ENCODE data around the gene C1QTNF9. TPM values are rescaled to one million over a fixed set of nuclear protein-coding genes. Genes with fewer than 3 reads are reported as not detected.

C1QTNF9 gene
- polyA plus RNA-seq, 1 donor (not counting 4 experiments of a cell fraction or from before 2014, with no cell fraction given) = not detected

- Histone ChIP-seq H3K4me3 (ENCODE audit: control insufficient read depth in 2 of 3, extremely low read depth in 1 of 3, insufficient read depth in 2 of 3, low read depth in 1 of 3, low read length in 3 of 3) (no peak overlapping the region), H3K27me3 (ENCODE audit: control insufficient read depth, extremely low read depth, insufficient read depth, low read length) (no peaks in the 10 kb centered on the region), H3K9me1 (ENCODE audit: control insufficient read depth, extremely low read depth, insufficient read depth, low read length) (no peaks in the 10 kb centered on the region), H3K4me1 (ENCODE audit: control insufficient read depth, extremely low read depth, insufficient read depth, low read length) (peaks cover 26% of the 10 kb centered on the region), H3K36me3 (ENCODE audit: control insufficient read depth in 2 of 2, extremely low read depth in 1 of 2, insufficient read depth in 2 of 2, low read length in 2 of 2) (no peaks in the 10 kb centered on the region), H3K9me3 (ENCODE audit: control insufficient read depth, low read depth, low read length) (no peaks in the 10 kb centered on the region), H3K9ac (ENCODE audit: control insufficient read depth, extremely low read depth, insufficient read depth, low read length) (no peak overlapping the region), H4K20me1 (ENCODE audit: control insufficient read depth, extremely low read depth, insufficient read depth, low read length) (no peaks in the 10 kb centered on the region), H2AFZ (ENCODE audit: control insufficient read depth, low read length) (no peak overlapping the region), H3K4me2 (ENCODE audit: control insufficient read depth, extremely low read depth, insufficient read depth, low read depth, low read length) (no peak overlapping the region), H3K27ac (ENCODE audit: control insufficient read depth, insufficient read depth, low read length) (no peak overlapping the region), H3K79me2 (ENCODE audit: control insufficient read depth, insufficient read depth, low read length) (no peaks in the 10 kb centered on the region)
- TF ChIP-seq CTCF (optimal IDR thresholded peaks at IDR 0.05 in 1 of 3, IDR thresholded peaks at IDR 0.05 in 1 of 3, conservative IDR thresholded peaks at IDR 0.05 in 1 of 3; ENCODE audit: extremely low read depth in 1 of 3, insufficient read depth in 2 of 3, low read length in 3 of 3) (no peak), EZH2 (IDR thresholded peaks at IDR 0.05; ENCODE audit: low read length) (no peak)
- dilution Hi-C loops (cut with MboI; ENCODE audit: extremely low pct_ligation_motif_present, low sequenced_read_pairs) = no loop called here
- DNase-seq (ENCODE audit: low read depth, low spot score) (no peak), FAIRE-seq (no peak)
Observed at GRCh38 chr13:24269821-24270220, 39.6 kb upstream of the C1QTNF9 start.

GRCh38 chr13:24270639-24271141 is 38.7 kb upstream of the C1QTNF9 start:
- no peaks in the 10 kb centered on the region for H3K36me3 ChIP-seq (ENCODE audit: control insufficient read depth in 2 of 2, extremely low read depth in 1 of 2, insufficient read depth in 2 of 2, low read length in 2 of 2)
- no peak overlapping the region for H3K27ac ChIP-seq (ENCODE audit: control insufficient read depth, insufficient read depth, low read length)
- no peak overlapping the region for H3K4me3 ChIP-seq (ENCODE audit: control insufficient read depth in 2 of 3, extremely low read depth in 1 of 3, insufficient read depth in 2 of 3, low read depth in 1 of 3, low read length in 3 of 3)
- H3K4me2 ChIP-seq (ENCODE audit: control insufficient read depth, extremely low read depth, insufficient read depth, low read depth, low read length) = no peak overlapping the region
- no peaks in the 10 kb centered on the region for H3K27me3 ChIP-seq (ENCODE audit: control insufficient read depth, extremely low read depth, insufficient read depth, low read length)
- H3K9me1 ChIP-seq (ENCODE audit: control insufficient read depth, extremely low read depth, insufficient read depth, low read length) = no peaks in the 10 kb centered on the region
- H3K9ac ChIP-seq (ENCODE audit: control insufficient read depth, extremely low read depth, insufficient read depth, low read length) = no peak overlapping the region
- no peaks in the 10 kb centered on the region for H3K79me2 ChIP-seq (ENCODE audit: control insufficient read depth, insufficient read depth, low read length)
- H4K20me1 ChIP-seq (ENCODE audit: control insufficient read depth, extremely low read depth, insufficient read depth, low read length) = no peaks in the 10 kb centered on the region
- DNase-seq (ENCODE audit: low read depth, low spot score) (no peak), FAIRE-seq (no peak)
- H3K9me3 ChIP-seq (ENCODE audit: control insufficient read depth, low read depth, low read length) = no peaks in the 10 kb centered on the region
- dilution Hi-C loops (cut with MboI; ENCODE audit: extremely low pct_ligation_motif_present, low sequenced_read_pairs) = no loop called here
- no peak overlapping the region for H2AFZ ChIP-seq (ENCODE audit: control insufficient read depth, low read length)
- no peak for TF ChIP-seq EZH2 (IDR thresholded peaks at IDR 0.05; ENCODE audit: low read length)
- TF ChIP-seq CTCF (optimal IDR thresholded peaks at IDR 0.05 in 1 of 3, IDR thresholded peaks at IDR 0.05 in 1 of 3, conservative IDR thresholded peaks at IDR 0.05 in 1 of 3; ENCODE audit: extremely low read depth in 1 of 3, insufficient read depth in 2 of 3, low read length in 3 of 3) = no peak
- H3K4me1 ChIP-seq (ENCODE audit: control insufficient read depth, extremely low read depth, insufficient read depth, low read length) = peaks cover 22% of the 10 kb centered on the region
